ENCODE results near the gene GLB1L2. TPM values are rescaled to one million over a fixed set of nuclear protein-coding genes. Genes with fewer than 3 reads are reported as not detected.
A peak's percentile ranks its signal among the peaks of the same experiment; 100 is the strongest.

GLB1L2 gene
- total RNA-seq, 1 donor from 2014 or later: 3.4 TPM

DNA sequence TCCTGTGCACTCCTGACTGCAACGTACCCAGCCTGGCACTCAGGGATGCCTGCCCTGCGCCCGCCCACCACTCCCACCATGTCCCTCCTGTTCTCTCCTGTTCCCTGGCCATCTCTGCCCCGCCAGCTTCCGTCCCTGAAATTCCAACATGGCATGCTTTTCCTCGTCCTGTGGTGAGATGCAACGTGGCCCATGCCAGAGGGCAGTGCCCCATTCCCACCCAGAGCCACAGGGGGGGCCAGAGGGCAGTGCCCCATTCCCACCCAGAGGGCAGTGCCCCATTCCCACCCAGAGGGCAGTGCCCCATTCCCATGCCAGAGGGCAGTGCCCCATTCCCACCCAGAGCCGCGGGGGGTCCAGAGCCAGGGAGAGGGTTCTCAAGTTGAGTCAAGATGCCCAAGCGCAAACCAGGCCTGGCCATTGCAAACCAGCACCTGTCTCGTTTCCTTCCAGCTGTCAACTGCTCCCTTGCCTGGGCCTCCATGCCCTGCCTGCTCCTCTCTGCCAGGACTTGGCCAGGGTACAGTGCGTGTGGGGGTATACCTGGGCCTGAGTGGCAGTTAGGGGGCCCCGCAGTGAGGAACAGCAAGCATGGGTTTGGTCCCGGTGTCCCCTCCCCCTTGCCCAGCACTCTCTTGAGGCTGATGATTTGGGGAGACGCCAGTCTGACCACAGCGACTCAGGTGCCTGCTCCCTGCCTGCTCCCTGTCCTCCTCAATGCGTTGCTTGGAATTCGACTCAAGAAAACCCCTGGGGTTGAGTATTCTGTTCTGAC, 65.7 kb downstream of the GLB1L2 start:
- TF ChIP-seq, protein P1, sequence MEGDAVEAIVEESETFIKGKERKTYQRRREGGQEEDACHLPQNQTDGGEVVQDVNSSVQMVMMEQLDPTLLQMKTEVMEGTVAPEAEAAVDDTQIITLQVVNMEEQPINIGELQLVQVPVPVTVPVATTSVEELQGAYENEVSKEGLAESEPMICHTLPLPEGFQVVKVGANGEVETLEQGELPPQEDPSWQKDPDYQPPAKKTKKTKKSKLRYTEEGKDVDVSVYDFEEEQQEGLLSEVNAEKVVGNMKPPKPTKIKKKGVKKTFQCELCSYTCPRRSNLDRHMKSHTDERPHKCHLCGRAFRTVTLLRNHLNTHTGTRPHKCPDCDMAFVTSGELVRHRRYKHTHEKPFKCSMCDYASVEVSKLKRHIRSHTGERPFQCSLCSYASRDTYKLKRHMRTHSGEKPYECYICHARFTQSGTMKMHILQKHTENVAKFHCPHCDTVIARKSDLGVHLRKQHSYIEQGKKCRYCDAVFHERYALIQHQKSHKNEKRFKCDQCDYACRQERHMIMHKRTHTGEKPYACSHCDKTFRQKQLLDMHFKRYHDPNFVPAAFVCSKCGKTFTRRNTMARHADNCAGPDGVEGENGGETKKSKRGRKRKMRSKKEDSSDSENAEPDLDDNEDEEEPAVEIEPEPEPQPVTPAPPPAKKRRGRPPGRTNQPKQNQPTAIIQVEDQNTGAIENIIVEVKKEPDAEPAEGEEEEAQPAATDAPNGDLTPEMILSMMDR (IDR thresholded peaks at IDR 0.05; ENCODE audit: insufficient read depth, low read length, severe bottlenecking): no peak
- Histone ChIP-seq H3K36me3 (ENCODE audit: control insufficient read depth, insufficient read depth, low read length) (no peaks in the 10 kb centered on the region), H3K4me3 (ENCODE audit: low read depth, low read length) (no peak overlapping the region), H3K27me3 (ENCODE audit: control insufficient read depth, insufficient read depth, low read length) (no peaks in the 10 kb centered on the region)
- FAIRE-seq: no peak
- no peak for DNase-seq (ENCODE audit: low read depth)

DNA sequence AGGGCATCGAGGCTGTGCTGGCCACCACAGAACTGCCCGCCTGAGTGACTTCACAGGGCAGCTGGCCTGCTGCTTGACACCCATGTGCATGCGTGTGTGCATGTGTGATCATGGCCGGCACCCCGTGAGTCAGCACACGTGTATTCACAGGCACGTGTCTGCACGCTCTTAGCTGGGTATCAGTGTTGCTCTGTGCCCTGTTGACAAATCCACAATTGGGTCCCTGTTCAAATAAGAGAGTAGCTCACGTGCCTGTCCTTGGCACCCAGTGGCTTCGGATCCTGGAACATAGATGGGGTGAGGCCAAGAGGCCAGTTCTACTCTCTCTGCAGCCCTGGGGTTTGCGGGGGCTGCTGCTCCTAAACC, 66.3 kb downstream of the GLB1L2 start:
- FAIRE-seq (no peak), DNase-seq (ENCODE audit: low read depth) (no peak)
- Histone ChIP-seq H3K36me3 (ENCODE audit: control insufficient read depth, insufficient read depth, low read length) (no peaks in the 10 kb centered on the region), H3K4me3 (ENCODE audit: low read depth, low read length) (no peak overlapping the region), H3K27me3 (ENCODE audit: control insufficient read depth, insufficient read depth, low read length) (no peaks in the 10 kb centered on the region)
- TF ChIP-seq, protein P1 (IDR thresholded peaks at IDR 0.05; ENCODE audit: insufficient read depth, low read length, severe bottlenecking): no peak

DNA sequence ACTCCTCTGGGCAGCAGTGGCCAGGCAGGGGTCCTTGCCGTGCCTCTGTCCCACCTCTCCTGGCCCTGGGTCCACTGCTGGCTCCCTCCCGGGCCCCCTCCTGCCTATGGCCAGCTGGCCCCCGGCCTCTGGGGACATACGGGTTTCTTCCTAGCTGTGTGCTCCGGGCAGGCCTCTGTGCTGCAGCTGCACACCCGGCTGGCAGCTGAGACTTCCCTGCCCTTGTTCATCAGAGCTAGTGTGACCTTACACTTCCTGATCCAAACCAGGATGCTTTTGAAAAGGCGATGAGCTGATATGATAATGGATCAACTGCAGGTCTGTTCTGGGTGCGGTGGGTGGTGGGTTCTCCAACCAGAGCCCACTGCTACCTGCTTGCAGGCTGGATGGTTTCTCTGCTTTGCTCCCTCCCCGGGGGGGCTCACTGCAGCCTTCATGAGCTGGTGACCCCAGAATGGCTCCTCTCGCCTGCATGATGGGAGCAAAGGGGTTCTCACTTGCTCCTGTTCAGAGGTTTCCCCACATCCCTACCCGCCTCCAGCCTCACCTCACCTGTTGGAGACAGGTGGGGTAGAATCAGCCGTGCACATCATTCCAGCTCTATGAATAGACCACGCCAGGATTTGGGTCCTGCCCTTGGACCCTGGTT, 67.0 kb downstream of the GLB1L2 start:
- DNase-seq (ENCODE audit: low read depth): no peak
- peak; percentile 32 for FAIRE-seq
- Histone ChIP-seq H3K4me3 (ENCODE audit: low read depth, low read length) (no peak overlapping the region), H3K36me3 (ENCODE audit: control insufficient read depth, insufficient read depth, low read length) (no peaks in the 10 kb centered on the region), H3K27me3 (ENCODE audit: control insufficient read depth, insufficient read depth, low read length) (no peaks in the 10 kb centered on the region)
- TF ChIP-seq, protein P1 (IDR thresholded peaks at IDR 0.05; ENCODE audit: insufficient read depth, low read length, severe bottlenecking): no peak

GRCh38 chr11:134399293-134399654, 67.5 kb downstream of the GLB1L2 start:
- Histone ChIP-seq H3K4me3 (ENCODE audit: low read depth, low read length) (no peak overlapping the region), H3K36me3 (ENCODE audit: control insufficient read depth, insufficient read depth, low read length) (no peaks in the 10 kb centered on the region), H3K27me3 (ENCODE audit: control insufficient read depth, insufficient read depth, low read length) (no peaks in the 10 kb centered on the region)
- TF ChIP-seq, protein P1 (IDR thresholded peaks at IDR 0.05; ENCODE audit: insufficient read depth, low read length, severe bottlenecking): no peak
- FAIRE-seq (no peak), DNase-seq (ENCODE audit: low read depth) (no peak)

DNA sequence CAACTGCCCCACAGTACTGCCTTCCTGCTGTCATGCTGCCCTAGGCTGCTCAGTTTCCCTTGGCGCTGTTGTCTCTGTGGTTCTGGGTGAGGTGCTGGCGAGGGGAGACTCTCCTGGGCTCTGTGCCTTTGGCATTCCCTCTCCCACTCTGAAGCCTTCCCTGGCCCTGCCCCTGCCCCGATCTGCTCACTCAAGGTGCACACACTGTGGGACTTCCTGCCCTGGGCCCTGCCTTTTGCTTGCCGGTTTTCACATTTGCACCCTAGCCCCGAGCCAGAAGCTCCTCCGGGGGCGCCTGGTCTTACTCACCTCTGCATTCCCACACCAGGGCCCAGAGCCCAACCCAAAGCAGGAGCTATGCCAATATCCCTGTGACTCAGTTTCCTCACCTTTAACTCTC, 68.2 kb downstream of the GLB1L2 start:
- no peak for FAIRE-seq
- Histone ChIP-seq H3K4me3 (ENCODE audit: low read depth, low read length) (no peak overlapping the region), H3K27me3 (ENCODE audit: control insufficient read depth, insufficient read depth, low read length) (no peaks in the 10 kb centered on the region), H3K36me3 (ENCODE audit: control insufficient read depth, insufficient read depth, low read length) (no peaks in the 10 kb centered on the region)
- TF ChIP-seq, protein P1 (IDR thresholded peaks at IDR 0.05; ENCODE audit: insufficient read depth, low read length, severe bottlenecking): no peak
- no peak for DNase-seq (ENCODE audit: low read depth)

Measured in bronchial epithelial cell (primary cell).